NCI-H2196 treated with DMSO at 0.1 percent for 48 hours (cell line): Measurements from ENCODE around the gene MAPK13.
A peak's percentile ranks its signal among the peaks of the same experiment; 100 is the strongest.
"Not testable (repeated sequence)": the region's sequence is repeated elsewhere in the genome, so short reads cannot be mapped to it uniquely, and the experiment has no call there.

Source experiments
- DNase-seq: peaks from one replicate; lab custom pipeline; 2025; ENCODE audit not compliant: unreplicated experiment; lab: John Stamatoyannopoulos, UW

MAPK13 gene

DNA sequence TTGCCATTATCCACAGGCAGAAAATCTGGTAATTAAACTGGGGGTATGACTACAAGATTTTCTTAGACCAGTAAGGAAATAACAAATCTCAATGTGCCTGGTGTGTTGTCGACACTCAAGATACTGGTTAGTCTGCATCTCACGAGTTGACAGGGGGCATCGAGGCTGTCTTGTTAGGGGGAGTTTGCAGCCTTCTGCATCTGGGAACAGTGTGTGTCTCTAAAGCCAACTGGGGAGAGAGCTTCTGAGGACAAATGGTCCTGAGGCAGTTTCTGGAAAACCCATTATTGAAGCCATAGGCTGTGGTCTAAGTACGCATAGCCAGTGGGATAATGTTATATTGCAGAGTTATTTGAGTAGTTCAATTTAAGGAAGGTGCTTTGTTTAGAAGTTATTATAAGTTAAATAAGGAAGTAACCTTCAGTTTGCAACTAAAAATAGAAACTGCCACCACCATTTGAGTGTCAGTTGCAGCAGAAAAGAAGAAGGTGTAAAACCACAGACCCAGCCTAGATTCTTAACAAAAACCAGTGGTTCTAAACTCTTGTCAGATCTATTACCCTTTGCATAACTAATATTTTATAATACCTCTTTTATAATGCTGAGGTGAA is 15.4 kb upstream of the MAPK13 start:
- DNase-seq: no peak

GRCh38 chr6:36115412-36115811 is 14.9 kb upstream of the MAPK13 start:
- DNase-seq: no peak

DNA sequence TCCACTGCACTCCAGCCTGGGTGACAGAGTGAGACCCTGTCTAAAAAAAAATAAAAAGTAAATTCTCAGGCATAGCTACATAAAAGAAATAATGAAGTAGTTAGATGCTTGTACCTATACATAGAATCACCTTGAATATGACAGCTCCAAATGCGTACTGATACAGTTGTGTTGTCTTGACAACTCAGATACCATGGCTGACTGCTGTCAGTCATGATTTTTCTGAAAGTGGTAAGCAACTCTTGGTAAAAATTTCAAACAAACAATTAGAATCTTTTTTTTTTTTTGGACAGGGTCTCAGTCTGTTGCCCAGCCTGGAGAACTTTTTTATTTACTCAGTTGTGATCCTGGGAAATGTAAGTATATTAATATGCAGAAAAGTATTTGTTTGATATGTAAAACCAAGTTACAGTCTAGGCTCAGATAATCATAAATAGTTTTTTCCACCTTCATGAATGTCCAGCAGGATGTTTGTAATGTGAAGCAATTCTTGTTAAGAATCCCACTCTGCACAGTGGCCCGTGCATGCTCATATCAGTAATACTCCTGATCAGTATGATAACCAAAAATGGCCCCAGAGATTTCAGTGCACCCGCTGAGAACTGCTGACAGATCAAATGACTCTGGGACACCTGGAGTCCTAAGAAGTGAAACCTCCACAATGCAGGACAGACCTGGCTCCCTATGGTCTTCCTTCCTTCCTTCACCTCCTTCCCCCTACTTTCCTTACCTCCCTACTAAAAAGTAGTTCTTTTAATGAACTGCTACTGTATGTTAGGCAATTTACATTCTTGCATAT is 14.0 kb upstream of the MAPK13 start:
- DNase-seq: no peak

- no peak for DNase-seq
Measured at GRCh38 chr6:36116943-36117342, 13.4 kb upstream of the MAPK13 start.

- no peak for DNase-seq
Measured at GRCh38 chr6:36117658-36118549, 12.4 kb upstream of the MAPK13 start.

DNA sequence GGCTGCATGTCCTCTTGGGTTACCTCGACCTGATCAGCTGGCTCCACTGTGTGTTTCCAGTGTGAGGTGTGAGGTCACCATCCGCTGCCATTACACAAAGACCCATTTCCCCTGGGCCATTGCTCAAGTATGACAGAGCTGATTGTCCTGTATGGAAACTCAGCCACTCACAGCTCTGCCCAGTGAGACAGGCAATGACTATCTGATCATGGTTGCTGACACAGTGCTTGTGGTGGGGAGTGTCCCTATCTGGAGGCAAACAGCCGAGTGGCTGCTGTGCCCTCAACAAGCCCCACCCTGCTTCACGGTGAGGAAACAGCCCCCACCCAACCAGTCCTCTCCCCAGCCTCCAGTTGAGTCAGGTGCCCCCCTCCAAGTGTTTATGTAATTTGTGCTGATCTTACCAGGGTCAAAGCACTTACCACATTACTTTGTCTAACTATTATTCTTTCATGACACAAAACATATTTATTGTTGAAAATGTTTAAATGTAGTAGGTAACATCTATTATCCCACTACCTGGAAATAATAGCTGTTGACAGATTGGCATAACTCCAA is 11.7 kb upstream of the MAPK13 start:
- no peak for DNase-seq

GRCh38 chr6:36119209-36119608 is 11.1 kb upstream of the MAPK13 start:
- no peak for DNase-seq

- no peak for DNase-seq
Measured at GRCh38 chr6:36120018-36120417, 10.3 kb upstream of the MAPK13 start.

GRCh38 chr6:36120539-36120938 is 9.8 kb upstream of the MAPK13 start:
- DNase-seq: no peak

GRCh38 chr6:36120979-36121786 is 9.1 kb upstream of the MAPK13 start:
- no peak for DNase-seq

- no peak for DNase-seq
Measured at GRCh38 chr6:36121787-36122494, 8.4 kb upstream of the MAPK13 start.

DNA sequence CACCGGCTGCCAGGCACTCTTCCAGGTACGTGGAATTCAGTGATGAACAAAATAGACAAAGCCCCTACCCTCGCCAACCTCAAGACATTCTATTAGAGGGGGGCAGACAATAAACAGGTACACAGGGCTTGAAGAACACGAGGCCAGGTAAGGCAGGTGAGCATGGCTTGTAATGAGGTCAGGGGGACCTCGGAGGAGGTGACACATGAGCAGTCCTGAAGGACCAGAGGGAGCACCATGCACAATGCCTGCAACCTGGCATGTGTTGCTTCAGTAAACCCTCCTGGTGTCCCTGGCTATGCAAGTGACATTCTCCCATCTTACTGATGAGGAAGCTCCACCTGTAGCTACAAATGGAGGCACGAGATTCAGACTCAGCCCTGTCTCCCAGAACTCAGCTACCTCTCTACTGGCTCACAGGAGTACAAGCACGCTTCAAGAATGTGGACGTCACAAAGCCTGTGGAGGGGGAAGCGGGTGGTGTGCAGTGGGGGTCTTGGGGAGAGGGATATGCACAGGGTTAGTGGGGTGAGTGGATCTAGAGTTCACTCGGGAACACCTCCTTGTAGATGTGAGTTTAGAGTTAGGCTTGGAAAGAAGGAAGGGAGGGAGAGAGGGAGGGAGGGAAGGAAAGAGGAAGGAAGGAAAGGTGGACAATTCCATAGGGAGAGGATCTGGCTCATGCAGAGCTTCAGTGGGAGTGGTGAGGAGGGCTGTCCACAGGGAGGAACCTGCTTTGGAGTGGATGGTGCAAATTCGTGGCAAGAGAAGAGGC is 7.6 kb upstream of the MAPK13 start:
- no peak for DNase-seq

- DNase-seq: peak; percentile 55
Measured at GRCh38 chr6:36123270-36124139, 6.8 kb upstream of the MAPK13 start.

DNA sequence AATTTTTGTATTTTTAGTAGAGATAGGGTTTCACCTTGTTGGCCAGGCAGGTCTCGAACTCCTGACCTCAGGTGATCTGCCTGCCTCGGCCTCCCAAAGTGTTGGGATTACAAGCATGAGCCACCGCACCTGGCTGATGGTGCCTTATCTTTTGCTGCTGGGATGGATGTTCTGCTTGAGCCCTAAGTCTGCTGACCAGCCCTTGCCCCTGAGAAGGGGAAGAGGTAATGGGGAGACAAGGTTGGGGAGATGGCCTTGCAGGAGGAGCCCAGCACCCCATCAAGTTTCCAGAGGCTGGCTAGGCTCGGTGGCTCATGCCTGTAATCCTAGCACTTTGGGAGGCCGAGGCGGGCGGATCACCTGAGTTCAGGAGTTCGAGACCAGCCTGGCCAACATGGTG is 6.0 kb upstream of the MAPK13 start:
- not testable (repeated sequence) for DNase-seq

GRCh38 chr6:36124881-36125280 is 5.4 kb upstream of the MAPK13 start:
- DNase-seq: no peak

GRCh38 chr6:36125575-36125974 is 4.7 kb upstream of the MAPK13 start:
- no peak for DNase-seq

DNA sequence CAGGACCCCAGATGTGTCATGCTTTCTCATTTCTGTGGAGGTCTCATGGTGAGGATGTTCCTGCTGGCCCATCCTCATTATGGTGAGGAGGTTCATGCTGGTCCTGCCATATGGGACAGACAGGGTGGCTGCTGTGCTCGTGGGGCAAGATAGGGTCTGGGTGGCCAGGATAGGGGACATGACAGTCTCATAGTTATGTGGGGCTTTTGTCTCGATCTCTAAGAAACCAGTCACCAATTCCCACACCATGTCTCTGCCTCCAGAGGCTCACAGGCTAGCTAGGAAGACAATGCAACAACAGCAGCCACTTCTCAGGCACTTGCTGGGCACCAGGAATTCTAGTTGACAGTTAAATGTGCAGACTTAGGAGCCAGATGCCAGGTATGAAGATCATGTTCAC is 4.2 kb upstream of the MAPK13 start:
- no peak for DNase-seq
